SK-N-SH (cell line): Measurements from ENCODE around the gene TMEM14B. TPM values are rescaled to one million over a fixed set of nuclear protein-coding genes. Genes with fewer than 3 reads are reported as not detected.
"Not testable (repeated sequence)": the region's sequence is repeated elsewhere in the genome, so short reads cannot be mapped to it uniquely, and the experiment has no call there.

Source experiments
- CTCF ChIA-PET: fragments of 300-600, 350-600 bp; formaldehyde crosslinking; extraction: SDS; loops from one replicate; lab custom pipeline; 2021; lab: Yijun Ruan, JAX
- POLR2A ChIA-PET: fragments of 350-600 bp; sonication (Branson Sonifier 250); formaldehyde crosslinking; extraction: SDS; loops from one replicate; lab custom pipeline; 2020; ENCODE audit warnings: antibody characterized with exemption, inconsistent platforms; lab: Yijun Ruan, JAX
- DNase-seq: peaks from one replicate; pipeline ENCODE4 v3.0.0; 2012
- H2AFZ ChIP-seq: fragments of 200-600 bp; sonication (generic); 2 replicates; pipeline ENCODE4 v1.8.1; 2016; ENCODE audit warnings: antibody characterized with exemption, mild to moderate bottlenecking, low read depth
- H3F3A ChIP-seq: fragments of 200-600 bp; sonication (generic); replicated peaks from 2 replicates; pipeline ENCODE3; 2016; ENCODE audit warnings: antibody characterized with exemption, mild to moderate bottlenecking; ENCODE audit not compliant: insufficient read depth
- H3K27ac ChIP-seq, 2 experiments: fragments of 200-500 bp in 1 of 2; fragments of 200-600 bp in 1 of 2; sonication (Bioruptor generic) in 1 of 2; sonication (generic), shearing (Covaris generic) in 1 of 2; 2 replicates each; pipeline versions ENCODE4 v1.5.1 to v1.6.1; 2014 to 2016; ENCODE audit warnings: low read depth in 2 of 2, inconsistent platforms in 1 of 2, low read length in 1 of 2, mild to moderate bottlenecking in 1 of 2, mixed read lengths in 1 of 2
- H3K27me3 ChIP-seq: fragments of 200-600 bp; sonication (generic), shearing (Covaris generic); 2 replicates; pipeline ENCODE4 v1.6.1; 2016; ENCODE audit warnings: mixed run types; ENCODE audit not compliant: insufficient read depth
- H3K36me3 ChIP-seq, 2 experiments: fragments of 200-500 bp in 1 of 2; fragments of 200-600 bp in 1 of 2; sonication (Bioruptor generic) in 1 of 2; sonication (generic) in 1 of 2; replicated peaks in 1 of 2; 2 replicates each; pipeline versions ENCODE3 to v1.5.1; 2014 to 2016; ENCODE audit warnings: low read length in 1 of 2, mild to moderate bottlenecking in 1 of 2; ENCODE audit not compliant: insufficient read depth in 2 of 2, control insufficient read depth in 1 of 2
- H3K4me1 ChIP-seq, 2 experiments: fragments of 200-500 bp in 1 of 2; fragments of 200-600 bp in 1 of 2; sonication (Bioruptor generic) in 1 of 2; sonication (generic), shearing (Covaris generic) in 1 of 2; 2 replicates each; pipeline versions ENCODE4 v1.5.1 to v1.6.1; 2014 to 2016; ENCODE audit warnings: low read depth in 1 of 2, low read length in 1 of 2, mixed run types in 1 of 2; ENCODE audit not compliant: insufficient read depth in 2 of 2, control insufficient read depth in 1 of 2
- H3K4me2 ChIP-seq: fragments of 200-600 bp; sonication (generic), shearing (Covaris generic); 2 replicates; pipeline ENCODE4 v1.6.1; 2017; ENCODE audit warnings: mixed run types
- H3K4me3 ChIP-seq, 2 experiments: fragments of 200-500 bp in 1 of 2; fragments of 200-600 bp in 1 of 2; sonication (Bioruptor generic) in 1 of 2; sonication (generic), shearing (Covaris generic) in 1 of 2; 2 replicates each; pipeline versions ENCODE4 v1.5.1 to v1.8.1; 2014 to 2016; ENCODE audit warnings: low read depth in 2 of 2, inconsistent platforms in 1 of 2, low read length in 1 of 2, mild to moderate bottlenecking in 1 of 2, mixed read lengths in 1 of 2, moderate library complexity in 1 of 2
- H3K79me2 ChIP-seq: fragments of 200-600 bp; sonication (generic); 2 replicates; pipeline ENCODE4 v1.8.1; 2017; ENCODE audit warnings: mild to moderate bottlenecking; ENCODE audit not compliant: insufficient read depth
- H3K9ac ChIP-seq: fragments of 200-600 bp; sonication (generic); 2 replicates; pipeline ENCODE4 v1.6.1; 2017; ENCODE audit warnings: mixed run types
- H3K9me2 ChIP-seq: fragments of 200-600 bp; sonication (generic); 2 replicates; pipeline ENCODE4 v1.6.1; 2017; ENCODE audit warnings: mixed run types
- H3K9me3 ChIP-seq: fragments of 200-600 bp; sonication (generic); 2 replicates; pipeline ENCODE4 v1.6.1; 2017; ENCODE audit warnings: mixed run types, mild to moderate bottlenecking, moderate library complexity
- H4K20me1 ChIP-seq: fragments of 200-600 bp; sonication (generic); 2 replicates; pipeline ENCODE4 v1.6.1; 2017; ENCODE audit warnings: mild to moderate bottlenecking, mixed run types; ENCODE audit not compliant: insufficient read depth
- CHD2 ChIP-seq: fragments of 150-350 bp; IDR thresholded peaks from 2 replicates; pipeline ENCODE4 v1.6.1; 2018; ENCODE audit warnings: low read length; ENCODE audit not compliant: partially characterized antibody
- ELF1 ChIP-seq: IDR thresholded peaks from 2 replicates; pipeline ENCODE4 v1.4.0; 2012
- EP300 ChIP-seq, 2 experiments: IDR thresholded peaks; 2 replicates each; pipeline versions ENCODE4 v1.4.0 to v1.6.1; 2012; ENCODE audit warnings: borderline replicate concordance in 1 of 2, low read depth in 1 of 2, low read length in 1 of 2
- EZH2phosphoT487 ChIP-seq: fragments of 200-600 bp; sonication (generic); IDR thresholded peaks from 2 replicates; pipeline ENCODE4 v1.6.1; 2017; ENCODE audit warnings: low read depth, mixed run types, mild to moderate bottlenecking, antibody characterized with exemption, moderate library complexity, borderline replicate concordance
- GABPA ChIP-seq: IDR thresholded peaks from 2 replicates; pipeline ENCODE4 v1.4.0; 2012; ENCODE audit warnings: low read depth, mild to moderate bottlenecking
- MEF2A ChIP-seq: IDR thresholded peaks from 2 replicates; pipeline ENCODE4 v1.4.0; 2012; ENCODE audit warnings: low read depth, borderline replicate concordance
- RAD21 ChIP-seq: IDR thresholded peaks from 2 replicates; pipeline ENCODE4 v1.6.1; 2012; ENCODE audit warnings: mild to moderate bottlenecking, low read length
- WGBS: methylation state at CpG from one replicate; pipeline ENCODE4 v1.1.6; 2017; ENCODE audit warnings: low lambda C conversion rate; 5-methylcytosine and 5-hydroxymethylcytosine counted together
- polyA plus RNA-seq, 3 experiments: library from polyadenylated mRNA; depleted of rRNA; stranded (reverse); fragments of >200 nt; gene quantifications; 2 replicates each; pipeline ENCODE4 v1.2.3, GENCODE V29; 2012
- TF ChIP-seq, protein P1 (sequence below): IDR thresholded peaks from 2 replicates; pipeline ENCODE4 v1.4.0; 2012; ENCODE audit warnings: low read depth, borderline replicate concordance
- TF ChIP-seq, protein P2 (sequence below): IDR thresholded peaks from 2 replicates; pipeline ENCODE4; 2012
- TF ChIP-seq, protein P3 (sequence below): fragments of 200-600 bp; sonication (generic); IDR thresholded peaks from 2 replicates; pipeline ENCODE4 v1.6.1; 2017; ENCODE audit warnings: antibody characterized with exemption, mild to moderate bottlenecking, moderate library complexity
- TF ChIP-seq, protein P4 (sequence below): fragments of 150-350 bp; IDR thresholded peaks from 2 replicates; pipeline ENCODE4 v1.6.1; 2017; ENCODE audit warnings: antibody characterized with exemption, low read length, low read depth, borderline replicate concordance

Gene TMEM14B
- polyA plus RNA-seq, 1 of the 3 experiments (the other 2 are of a cell fraction), result 93.6 TPM

DNA sequence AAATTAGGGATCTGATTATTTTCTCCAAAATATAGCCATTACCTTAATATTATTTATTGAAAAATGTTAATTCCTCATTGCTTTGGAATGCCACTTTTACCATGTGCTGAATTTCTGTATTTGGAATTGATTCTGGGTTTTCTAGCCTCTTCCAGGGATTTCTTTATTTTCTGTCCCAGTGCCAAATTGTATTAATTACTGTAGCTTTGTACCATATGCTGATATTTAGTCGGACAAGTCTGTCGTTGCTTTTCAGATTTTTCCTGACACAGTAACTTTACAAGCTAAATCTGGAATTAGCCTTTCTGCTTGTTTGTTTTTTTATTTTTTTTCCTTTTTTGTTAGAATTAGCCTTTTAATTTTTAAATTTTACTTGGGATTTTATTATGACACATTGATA, 10.9 kb upstream of the TMEM14B start (continued):
- TF ChIP-seq, protein P1, sequence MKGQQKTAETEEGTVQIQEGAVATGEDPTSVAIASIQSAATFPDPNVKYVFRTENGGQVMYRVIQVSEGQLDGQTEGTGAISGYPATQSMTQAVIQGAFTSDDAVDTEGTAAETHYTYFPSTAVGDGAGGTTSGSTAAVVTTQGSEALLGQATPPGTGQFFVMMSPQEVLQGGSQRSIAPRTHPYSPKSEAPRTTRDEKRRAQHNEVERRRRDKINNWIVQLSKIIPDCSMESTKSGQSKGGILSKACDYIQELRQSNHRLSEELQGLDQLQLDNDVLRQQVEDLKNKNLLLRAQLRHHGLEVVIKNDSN, result no peak

DNA sequence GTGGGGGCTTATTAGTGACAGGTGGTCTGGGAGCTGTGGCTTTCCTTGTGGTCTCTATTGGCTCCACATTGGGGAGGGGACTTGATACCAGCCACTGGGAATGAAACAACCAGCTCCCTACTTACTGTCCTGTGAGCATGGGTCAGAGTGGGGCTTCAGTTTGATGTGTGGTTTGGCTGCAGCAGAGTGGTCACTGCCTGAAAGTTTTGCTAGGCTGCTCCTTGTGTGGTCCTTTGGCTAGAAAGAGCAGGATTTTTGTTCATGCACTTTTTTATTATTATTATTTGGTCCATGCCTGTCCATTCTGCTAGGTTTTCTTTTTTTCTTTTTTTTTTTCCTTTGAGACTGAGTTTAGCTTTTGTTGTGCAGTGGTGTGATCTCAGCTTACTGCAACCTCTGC, 7.5 kb upstream of the TMEM14B start:
- TF ChIP-seq, protein P2, sequence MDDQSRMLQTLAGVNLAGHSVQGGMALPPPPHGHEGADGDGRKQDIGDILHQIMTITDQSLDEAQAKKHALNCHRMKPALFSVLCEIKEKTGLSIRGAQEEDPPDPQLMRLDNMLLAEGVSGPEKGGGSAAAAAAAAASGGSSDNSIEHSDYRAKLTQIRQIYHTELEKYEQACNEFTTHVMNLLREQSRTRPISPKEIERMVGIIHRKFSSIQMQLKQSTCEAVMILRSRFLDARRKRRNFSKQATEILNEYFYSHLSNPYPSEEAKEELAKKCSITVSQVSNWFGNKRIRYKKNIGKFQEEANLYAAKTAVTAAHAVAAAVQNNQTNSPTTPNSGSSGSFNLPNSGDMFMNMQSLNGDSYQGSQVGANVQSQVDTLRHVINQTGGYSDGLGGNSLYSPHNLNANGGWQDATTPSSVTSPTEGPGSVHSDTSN, result no peak
- no peak for TF ChIP-seq MEF2A
- TF ChIP-seq CHD2, result no peak
- peaks cover 0 to 11% of the 10 kb centered on the region in 2 experiments for H3K36me3 ChIP-seq
- no peak overlapping the region for H3K27ac ChIP-seq
- DNase-seq, result no peak
- H3K79me2 ChIP-seq, result peaks cover 6% of the 10 kb centered on the region; the same call in 1 of the 2 replicates
- H3K9me3 ChIP-seq, result no peaks in the 10 kb centered on the region
- no peak overlapping the region for H2AFZ ChIP-seq
- CTCF ChIA-PET, result interaction anchor here (1.0 kb wide), 1 partner anchor 62 kb away, joined by 5 read pairs; no protein-coding TSS in a partner anchor
- no peak overlapping the region for H3K4me2 ChIP-seq
- no peak overlapping the region for H3K9ac ChIP-seq
- H4K20me1 ChIP-seq, result no peaks in the 10 kb centered on the region
- H3K4me3 ChIP-seq, result no peak overlapping the region
- no peaks in the 10 kb centered on the region for H3K4me1 ChIP-seq
- H3F3A ChIP-seq, result peaks cover 5% of the 10 kb centered on the region
- POLR2A ChIA-PET, result no interaction called here
- no peaks in the 10 kb centered on the region for H3K27me3 ChIP-seq
- no peaks in the 10 kb centered on the region for H3K9me2 ChIP-seq

DNA sequence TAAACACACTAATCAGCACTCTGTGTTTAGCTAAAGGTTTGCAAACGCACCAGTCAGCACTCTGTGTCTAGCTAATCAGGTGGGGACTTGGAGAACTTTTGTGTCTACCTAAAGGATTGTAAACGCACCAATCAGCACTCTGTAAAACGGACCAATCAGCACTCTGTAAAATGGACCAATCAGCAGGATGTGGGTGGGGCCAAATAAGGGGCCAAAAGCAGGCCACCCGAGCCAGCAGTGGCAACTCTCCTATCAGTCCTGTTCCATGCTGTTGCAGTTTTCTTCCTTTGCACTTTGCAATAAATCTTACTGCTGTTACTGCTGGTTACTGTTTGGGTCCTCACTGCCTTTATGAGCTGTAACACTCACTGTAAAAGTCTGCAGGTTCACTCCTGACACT, 6.0 kb upstream of the TMEM14B start:
- POLR2A ChIA-PET, H3F3A ChIP-seq, H3K9me2 ChIP-seq, H3K9me3 ChIP-seq, H2AFZ ChIP-seq, DNase-seq, H3K4me3 ChIP-seq, H3K27me3 ChIP-seq, H3K79me2 ChIP-seq, H3K9ac ChIP-seq, H3K4me2 ChIP-seq, H3K4me1 ChIP-seq, H4K20me1 ChIP-seq, CTCF ChIA-PET, H3K27ac ChIP-seq: not testable (repeated sequence)
- WGBS, result 81% methylated on average over 4 of the region's 4 CpGs
- peaks cover 0 to 11% of the 10 kb centered on the region in 2 experiments for H3K36me3 ChIP-seq

DNA sequence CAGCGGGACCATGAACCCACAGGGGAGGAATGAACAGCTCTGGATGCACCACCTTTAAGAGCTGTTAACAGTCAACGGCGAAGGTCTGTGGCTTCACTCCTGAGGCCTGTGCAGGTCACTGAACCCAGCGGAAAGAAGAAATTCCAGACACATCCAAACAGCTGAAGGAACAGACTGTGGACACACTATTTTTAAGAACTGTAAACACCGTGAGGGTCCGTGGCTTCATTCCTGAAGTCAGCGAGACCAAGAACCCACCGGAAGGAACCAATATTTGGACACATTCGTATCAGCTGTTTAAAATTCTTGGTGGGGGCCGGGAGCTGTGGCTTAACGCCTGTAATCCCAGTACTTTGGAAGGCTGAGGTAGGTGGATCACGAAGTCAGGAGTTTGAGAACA, 5.4 kb upstream of the TMEM14B start:
- H3K4me1 ChIP-seq, result peaks cover 0 to 2% of the 10 kb centered on the region in 2 experiments; a peak in 3 of 4 replicates
- H3K9ac ChIP-seq, result no peak overlapping the region
- no peaks in the 10 kb centered on the region for H3K9me2 ChIP-seq
- no peaks in the 10 kb centered on the region for H3F3A ChIP-seq
- H3K79me2 ChIP-seq, result peaks cover 4% of the 10 kb centered on the region; the same call in 1 of the 2 replicates
- POLR2A ChIA-PET, result no interaction called here
- H2AFZ ChIP-seq, result no peak overlapping the region
- H3K36me3 ChIP-seq, result peaks cover 0 to 11% of the 10 kb centered on the region in 2 experiments
- no peaks in the 10 kb centered on the region for H3K9me3 ChIP-seq
- H3K27me3 ChIP-seq, result no peaks in the 10 kb centered on the region
- H3K4me2 ChIP-seq, result no peak overlapping the region
- CTCF ChIA-PET, result interaction anchor here (0.7 kb wide), 1 partner anchor 18 kb away, joined by 3 read pairs; no protein-coding TSS in a partner anchor
- 93% methylated on average over 12 of the region's 12 CpGs for WGBS
- H3K27ac ChIP-seq, result no peak overlapping the region
- no peak overlapping the region for H3K4me3 ChIP-seq
- TF ChIP-seq GABPA (no peak), RAD21 (no peak), EP300 (IDR thresholded peaks at IDR 0.05; ENCODE audit: borderline replicate concordance in 1 of 2, low read depth in 1 of 2, low read length in 1 of 2) (no peak), ELF1 (no peak), EZH2phosphoT487 (no peak)
- TF ChIP-seq, protein P3, sequence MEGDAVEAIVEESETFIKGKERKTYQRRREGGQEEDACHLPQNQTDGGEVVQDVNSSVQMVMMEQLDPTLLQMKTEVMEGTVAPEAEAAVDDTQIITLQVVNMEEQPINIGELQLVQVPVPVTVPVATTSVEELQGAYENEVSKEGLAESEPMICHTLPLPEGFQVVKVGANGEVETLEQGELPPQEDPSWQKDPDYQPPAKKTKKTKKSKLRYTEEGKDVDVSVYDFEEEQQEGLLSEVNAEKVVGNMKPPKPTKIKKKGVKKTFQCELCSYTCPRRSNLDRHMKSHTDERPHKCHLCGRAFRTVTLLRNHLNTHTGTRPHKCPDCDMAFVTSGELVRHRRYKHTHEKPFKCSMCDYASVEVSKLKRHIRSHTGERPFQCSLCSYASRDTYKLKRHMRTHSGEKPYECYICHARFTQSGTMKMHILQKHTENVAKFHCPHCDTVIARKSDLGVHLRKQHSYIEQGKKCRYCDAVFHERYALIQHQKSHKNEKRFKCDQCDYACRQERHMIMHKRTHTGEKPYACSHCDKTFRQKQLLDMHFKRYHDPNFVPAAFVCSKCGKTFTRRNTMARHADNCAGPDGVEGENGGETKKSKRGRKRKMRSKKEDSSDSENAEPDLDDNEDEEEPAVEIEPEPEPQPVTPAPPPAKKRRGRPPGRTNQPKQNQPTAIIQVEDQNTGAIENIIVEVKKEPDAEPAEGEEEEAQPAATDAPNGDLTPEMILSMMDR, result no peak
- TF ChIP-seq, protein P1, result no peak
- TF ChIP-seq, protein P2, result no peak
- TF ChIP-seq, protein P4, sequence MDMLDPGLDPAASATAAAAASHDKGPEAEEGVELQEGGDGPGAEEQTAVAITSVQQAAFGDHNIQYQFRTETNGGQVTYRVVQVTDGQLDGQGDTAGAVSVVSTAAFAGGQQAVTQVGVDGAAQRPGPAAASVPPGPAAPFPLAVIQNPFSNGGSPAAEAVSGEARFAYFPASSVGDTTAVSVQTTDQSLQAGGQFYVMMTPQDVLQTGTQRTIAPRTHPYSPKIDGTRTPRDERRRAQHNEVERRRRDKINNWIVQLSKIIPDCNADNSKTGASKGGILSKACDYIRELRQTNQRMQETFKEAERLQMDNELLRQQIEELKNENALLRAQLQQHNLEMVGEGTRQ, result no peak
- DNase-seq, result no peak
- no peaks in the 10 kb centered on the region for H4K20me1 ChIP-seq
